IPS-NIHi7 (cell line): Measurements from ENCODE around the gene B9D1.

ENCODE experiments used
- DNase-seq: peaks from one replicate; pipeline ENCODE4 v3.0.0; 2012; ENCODE audit warnings: mixed read lengths; ENCODE audit errors: extremely low spot score

B9D1 gene

GRCh38 chr17:19338031-19338990 lies 24.2 kb downstream of the B9D1 start:
- DNase-seq = peak; percentile 92

GRCh38 chr17:19337712-19338023 lies 24.9 kb downstream of the B9D1 start:
- DNase-seq = no peak

GRCh38 chr17:19336938-19337711 lies 25.4 kb downstream of the B9D1 start:
- DNase-seq = peak; percentile 53

GRCh38 chr17:19335951-19336631 lies 26.4 kb downstream of the B9D1 start:
- DNase-seq = no peak

GRCh38 chr17:19334331-19334730 lies 28.2 kb downstream of the B9D1 start:
- DNase-seq = no peak

- no peak for DNase-seq
Observed at GRCh38 chr17:19333736-19334290, 28.7 kb downstream of the B9D1 start.

- no peak for DNase-seq
Observed at GRCh38 chr17:19333132-19333440, 29.4 kb downstream of the B9D1 start.

GRCh38 chr17:19332371-19333131 lies 30.0 kb downstream of the B9D1 start:
- DNase-seq = no peak

GRCh38 chr17:19331543-19332245 lies 30.8 kb downstream of the B9D1 start:
- no peak for DNase-seq

GRCh38 chr17:19331134-19331533 lies 31.4 kb downstream of the B9D1 start:
- DNase-seq = no peak

GRCh38 chr17:19330271-19330670 lies 32.3 kb downstream of the B9D1 start:
- no peak for DNase-seq

GRCh38 chr17:19329839-19330238 lies 32.7 kb downstream of the B9D1 start:
- DNase-seq = no peak

GRCh38 chr17:19329136-19329535 lies 33.4 kb downstream of the B9D1 start:
- DNase-seq = no peak

GRCh38 chr17:19328441-19329061 lies 34.0 kb downstream of the B9D1 start:
- no peak for DNase-seq

GRCh38 chr17:19327031-19327783 lies 35.3 kb downstream of the B9D1 start:
- no peak for DNase-seq

- no peak for DNase-seq
Observed at GRCh38 chr17:19325542-19325941, 37.0 kb downstream of the B9D1 start.

- DNase-seq = no peak
Observed at GRCh38 chr17:19322861-19323260, 39.7 kb downstream of the B9D1 start.

GRCh38 chr17:19322129-19322505 lies 40.4 kb downstream of the B9D1 start:
- DNase-seq = no peak

GRCh38 chr17:19321481-19322128 lies 40.9 kb downstream of the B9D1 start:
- DNase-seq = peak; percentile 64
